Stomach smooth muscle (tissue), 2 donors: ENCODE measurements around the gene SLC22A16.

Source experiments
- H3K27ac ChIP-seq: one replicate; pipeline ENCODE4 v1.7.0; 2013; ENCODE audit warnings: mild to moderate bottlenecking, low read length, inconsistent platforms
- H3K27me3 ChIP-seq, 2 donors: one replicate each; pipeline ENCODE4 v1.7.0; 2013; ENCODE audit warnings: low read length in 2 of 2; ENCODE audit not compliant: insufficient read depth in 2 of 2, control insufficient read depth in 1 of 2
- H3K36me3 ChIP-seq, 2 donors: one replicate each; pipeline ENCODE4 v1.7.0; 2013; ENCODE audit warnings: low read length in 2 of 2; ENCODE audit not compliant: control insufficient read depth in 2 of 2, insufficient read depth in 2 of 2
- H3K4me1 ChIP-seq: one replicate; pipeline ENCODE4 v1.7.0; 2013; ENCODE audit warnings: low read length; ENCODE audit not compliant: control insufficient read depth, insufficient read depth
- H3K4me3 ChIP-seq, 2 donors: one replicate each; pipeline ENCODE4 v1.7.0; 2013; ENCODE audit warnings: low read length in 2 of 2
- H3K9ac ChIP-seq, 2 donors: one replicate each; pipeline ENCODE4 v1.7.0; 2013; ENCODE audit warnings: low read length in 2 of 2, mild to moderate bottlenecking in 1 of 2
- H3K9me3 ChIP-seq, 2 donors: one replicate each; pipeline ENCODE4 v1.7.0; 2013; ENCODE audit warnings: low read length in 2 of 2; ENCODE audit not compliant: control insufficient read depth in 2 of 2
- donor health status: healthy.
- donor health status: Pancreatic carcinoma.

SLC22A16 gene

GRCh38 chr6:110401585-110402176, 74.7 kb downstream of the SLC22A16 start:
- Histone ChIP-seq H3K4me1 (peaks cover 10% of the 10 kb centered on the region), H3K9ac (no peak overlapping the region), H3K36me3 (no peaks in the 10 kb centered on the region), H3K4me3 (no peak overlapping the region), H3K27me3 (no peaks in the 10 kb centered on the region), H3K27ac (no peak overlapping the region), H3K9me3 (no peaks in the 10 kb centered on the region)

DNA sequence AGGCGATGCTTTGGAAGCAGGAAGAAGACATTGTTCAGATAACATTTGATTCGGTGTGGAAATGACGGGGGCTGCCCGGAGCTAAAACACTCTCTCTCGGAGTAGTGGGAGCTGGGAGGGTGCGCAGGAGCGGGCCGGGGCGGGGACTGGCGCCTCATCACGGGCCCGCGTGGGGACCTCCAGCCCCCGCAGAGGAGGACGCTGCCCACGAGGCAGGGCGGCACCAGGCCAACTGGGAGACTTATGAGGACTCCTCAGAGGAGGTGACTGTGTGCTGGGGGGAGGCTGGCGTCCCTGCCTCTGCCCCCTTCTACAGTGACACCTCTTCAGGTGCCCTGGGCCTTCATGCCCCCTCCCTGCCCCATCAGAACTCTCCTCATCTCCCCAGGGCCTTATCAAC, 76.2 kb downstream of the SLC22A16 start:
- Histone ChIP-seq H3K36me3 (no peaks in the 10 kb centered on the region), H3K27ac (no peak overlapping the region), H3K9me3 (no peaks in the 10 kb centered on the region), H3K4me1 (peaks cover 10% of the 10 kb centered on the region), H3K27me3 (no peaks in the 10 kb centered on the region), H3K9ac (peak overlapping the region; percentile 31 to 69), H3K4me3 (peak overlapping the region; percentile 69 to 77)

DNA sequence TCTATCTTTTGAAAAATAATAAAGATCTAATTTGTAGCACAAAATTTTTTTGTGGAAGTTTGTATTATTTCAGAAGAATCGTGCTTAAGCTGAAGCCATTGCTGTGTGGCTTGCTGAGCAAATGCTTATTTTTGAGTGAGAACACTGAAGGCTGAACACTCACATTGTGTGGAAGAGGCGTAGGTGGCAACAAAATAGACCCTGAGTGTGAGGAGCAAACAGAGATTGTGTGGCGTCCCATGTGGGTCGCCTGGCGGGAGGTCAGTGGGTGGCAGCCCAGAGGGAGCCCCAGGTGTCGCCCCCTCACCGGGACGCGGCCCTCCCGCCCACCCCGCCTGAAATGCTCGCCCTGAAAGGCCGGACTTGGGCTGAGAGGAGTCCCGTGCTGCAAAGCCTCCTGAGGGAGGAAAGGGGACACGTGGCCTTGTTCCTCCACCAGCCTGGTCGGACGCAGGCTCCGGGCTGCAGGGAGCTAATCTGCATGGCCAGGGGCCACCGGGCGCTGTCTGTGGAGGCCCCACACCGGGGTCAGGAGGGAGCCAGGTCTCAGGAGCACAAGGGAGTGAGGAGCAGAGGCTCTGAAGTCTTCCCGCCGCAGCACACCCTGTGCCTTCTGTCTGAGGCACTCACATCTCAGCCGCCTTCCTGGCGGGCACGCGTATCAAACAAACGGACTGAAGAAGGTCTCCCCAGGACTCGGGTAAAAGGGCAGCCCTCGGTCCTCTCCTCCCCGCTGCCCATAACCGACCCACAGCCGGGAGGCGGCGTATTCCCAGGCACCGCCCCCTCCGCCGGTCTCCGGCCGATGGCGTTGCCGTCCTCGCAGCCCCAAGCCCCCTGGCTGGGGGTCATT, 77.0 kb downstream of the SLC22A16 start:
- Histone ChIP-seq H3K36me3 (no peaks in the 10 kb centered on the region), H3K4me1 (peaks cover 10% of the 10 kb centered on the region), H3K9ac (peak overlapping the region; percentile 31 to 69), H3K27ac (no peak overlapping the region), H3K27me3 (no peaks in the 10 kb centered on the region), H3K9me3 (no peaks in the 10 kb centered on the region), H3K4me3 (peak overlapping the region; percentile 69 to 77)

DNA sequence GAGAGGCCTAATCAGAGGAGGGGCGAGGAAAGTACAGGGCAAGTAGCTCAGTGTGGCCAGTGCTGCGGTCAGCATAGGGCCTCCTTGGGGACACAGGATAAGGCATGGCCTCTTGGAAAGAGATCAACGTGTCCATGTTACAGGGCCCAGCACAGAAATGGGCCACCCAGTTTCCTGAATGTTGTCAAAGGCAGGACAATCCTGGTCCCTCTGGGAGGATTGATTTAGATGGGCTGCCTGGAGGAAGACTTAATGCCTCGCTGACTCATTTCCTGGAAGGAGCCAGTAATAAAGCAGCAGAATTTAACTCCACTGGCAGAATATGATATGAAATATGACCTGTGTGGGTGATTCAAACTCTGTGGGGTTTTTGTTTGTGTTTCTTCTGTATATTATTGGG, 77.6 kb downstream of the SLC22A16 start:
- Histone ChIP-seq H3K4me3 (no peak overlapping the region), H3K27me3 (no peaks in the 10 kb centered on the region), H3K4me1 (peaks cover 10% of the 10 kb centered on the region), H3K9me3 (no peaks in the 10 kb centered on the region), H3K36me3 (no peaks in the 10 kb centered on the region), H3K27ac (no peak overlapping the region), H3K9ac (no peak overlapping the region)

- peaks cover 14% of the 10 kb centered on the region for H3K4me1 ChIP-seq
- H3K9ac ChIP-seq, result no peak overlapping the region
- no peak overlapping the region for H3K4me3 ChIP-seq
- H3K36me3 ChIP-seq, result no peaks in the 10 kb centered on the region
- no peaks in the 10 kb centered on the region for H3K9me3 ChIP-seq
- no peaks in the 10 kb centered on the region for H3K27me3 ChIP-seq
- H3K27ac ChIP-seq, result no peak overlapping the region
Measured at GRCh38 chr6:110395221-110395620, 81.2 kb downstream of the SLC22A16 start.

- no peaks in the 10 kb centered on the region for H3K27me3 ChIP-seq
- no peak overlapping the region for H3K4me3 ChIP-seq
- no peak overlapping the region for H3K9ac ChIP-seq
- peaks cover 14% of the 10 kb centered on the region for H3K4me1 ChIP-seq
- no peaks in the 10 kb centered on the region for H3K9me3 ChIP-seq
- no peak overlapping the region for H3K27ac ChIP-seq
- no peaks in the 10 kb centered on the region for H3K36me3 ChIP-seq
Measured at GRCh38 chr6:110394409-110394808, 82.0 kb downstream of the SLC22A16 start.

DNA sequence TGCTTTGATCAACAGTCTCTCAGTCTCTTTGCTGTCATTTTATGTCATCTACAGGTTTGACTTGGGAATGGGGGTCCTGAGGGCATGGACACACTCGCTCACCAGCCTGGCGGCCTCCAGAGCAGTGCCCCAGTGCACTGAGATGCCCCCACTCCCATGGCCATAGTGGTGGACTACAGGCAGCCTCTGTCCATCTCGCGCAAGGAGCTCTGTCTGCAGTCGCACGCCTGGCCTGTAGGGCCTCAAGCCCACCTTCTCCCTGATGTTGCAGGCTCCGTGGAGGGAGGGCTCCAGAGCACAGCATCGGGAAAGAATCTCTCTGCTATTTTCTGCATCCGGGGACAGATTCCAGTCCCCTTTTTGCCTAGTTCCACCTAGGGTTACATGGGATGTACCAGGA, 83.7 kb downstream of the SLC22A16 start:
- Histone ChIP-seq H3K9ac (no peak overlapping the region), H3K27me3 (no peaks in the 10 kb centered on the region), H3K9me3 (no peaks in the 10 kb centered on the region), H3K4me1 (peaks cover 20% of the 10 kb centered on the region), H3K36me3 (no peaks in the 10 kb centered on the region), H3K27ac (no peak overlapping the region), H3K4me3 (no peak overlapping the region)

DNA sequence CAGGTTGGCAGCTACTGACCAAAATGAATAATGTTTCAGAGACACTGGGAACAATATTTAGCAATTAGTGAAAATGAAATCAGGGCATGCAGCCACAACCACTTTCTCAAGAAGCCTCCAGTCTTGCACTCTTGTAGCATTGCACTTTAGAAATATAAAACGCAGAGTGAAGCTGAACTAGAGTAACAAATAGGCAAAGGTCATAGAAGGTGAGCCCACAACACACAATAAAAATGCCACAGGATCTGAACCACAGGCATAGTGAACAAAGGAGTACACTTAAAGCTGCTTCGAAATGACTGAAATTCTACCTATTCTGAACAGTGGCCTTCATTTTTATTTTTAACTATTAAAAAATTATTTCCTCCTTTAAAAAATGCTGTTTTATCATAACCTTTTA, 86.0 kb downstream of the SLC22A16 start:
- Histone ChIP-seq H3K27ac (peak overlapping the region; percentile 83), H3K36me3 (no peaks in the 10 kb centered on the region), H3K27me3 (no peaks in the 10 kb centered on the region), H3K9ac (no peak overlapping the region), H3K4me3 (no peak overlapping the region), H3K4me1 (peaks cover 20% of the 10 kb centered on the region), H3K9me3 (no peaks in the 10 kb centered on the region)

- peak overlapping the region; percentile 83 for H3K27ac ChIP-seq
- no peaks in the 10 kb centered on the region for H3K36me3 ChIP-seq
- peaks cover 20% of the 10 kb centered on the region for H3K4me1 ChIP-seq
- H3K27me3 ChIP-seq, result no peaks in the 10 kb centered on the region
- H3K4me3 ChIP-seq, result no peak overlapping the region
- H3K9ac ChIP-seq, result peak overlapping the region in 1 of 2 donors; percentile 21
- no peaks in the 10 kb centered on the region for H3K9me3 ChIP-seq
Measured at GRCh38 chr6:110389689-110390382, 86.6 kb downstream of the SLC22A16 start.

DNA sequence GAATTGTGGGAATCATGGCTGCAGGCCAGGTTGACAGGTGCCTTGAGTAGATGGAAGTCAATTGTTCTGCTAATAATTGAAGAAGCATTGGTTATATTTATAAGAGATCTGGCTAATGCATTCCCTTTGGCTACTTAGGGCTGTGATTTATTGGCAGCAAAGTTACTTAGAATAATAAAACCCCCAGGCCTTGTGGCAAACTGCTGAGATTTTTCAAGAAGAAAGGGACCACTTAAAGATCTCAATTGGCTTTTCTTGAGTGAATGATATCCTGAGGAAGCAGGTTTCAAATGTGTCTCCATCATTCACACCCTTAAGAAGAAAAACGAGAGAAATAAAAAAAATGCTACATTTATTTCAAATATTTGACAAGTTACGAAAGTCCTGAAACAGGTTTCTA, 88.4 kb downstream of the SLC22A16 start:
- Histone ChIP-seq H3K27ac (no peak overlapping the region), H3K4me3 (no peak overlapping the region)

More for the DNA sequence above, 88.4 kb downstream of the SLC22A16 start:
- Histone ChIP-seq H3K27me3 (no peaks in the 10 kb centered on the region), H3K9ac (no peak overlapping the region), H3K36me3 (no peaks in the 10 kb centered on the region), H3K4me1 (peaks cover 20% of the 10 kb centered on the region), H3K9me3 (no peaks in the 10 kb centered on the region)
